ENCODE results near the gene UNC80. TPM values are rescaled to one million over a fixed set of nuclear protein-coding genes. Genes with fewer than 3 reads are reported as not detected.

The UNC80 gene
- total RNA-seq, 3 donors from 2014 or later (not counting 1 experiment from before 2014, with no cell fraction given), result not detected

- WGBS (ENCODE audit: insufficient coverage), result 36% methylated on average over 1 of the region's 2 CpGs
- Mint-ChIP-seq H3K36me3 (no peaks in the 10 kb centered on the region), H3K4me1 (no peaks in the 10 kb centered on the region), H3K27ac (no peak overlapping the region), H3K4me3 (no peak overlapping the region), H3K27me3 (ENCODE audit: low read depth in 2 of 2) (no peaks in the 10 kb centered on the region), H3K9me3 (peaks cover 2 to 6% of the 10 kb centered on the region in 2 donors)
- intact Hi-C loops (cut with micrococcal nuclease), result no loop called here
- DNase-seq, result no peak
- no peaks in the 10 kb centered on the region for H3K4me1 ChIP-seq (ENCODE audit: control insufficient read depth, insufficient read depth, low read length)
- H3K4me3 ChIP-seq (ENCODE audit: low read length), result no peak overlapping the region
- ATAC-seq, result no peak
- no peak for TF ChIP-seq CTCF (IDR thresholded peaks at IDR 0.05)
- H3K36me3 ChIP-seq (ENCODE audit: control insufficient read depth, insufficient read depth, low read length), result no peaks in the 10 kb centered on the region
- no peaks in the 10 kb centered on the region for H3K9me3 ChIP-seq (ENCODE audit: control insufficient read depth, insufficient read depth, low read length)
- H3K27me3 ChIP-seq (ENCODE audit: control insufficient read depth, insufficient read depth, low read length), result no peaks in the 10 kb centered on the region
- no peak overlapping the region for H3K27ac ChIP-seq (ENCODE audit: low read length)
Observed at GRCh38 chr2:209870067-209870466, 98.4 kb downstream of the UNC80 start.

GRCh38 chr2:209872675-209873074 lies 101.0 kb downstream of the UNC80 start:
- no peak overlapping the region for H3K4me3 Mint-ChIP-seq
- Histone ChIP-seq H3K4me3 (ENCODE audit: low read length) (no peak overlapping the region), H3K27me3 (ENCODE audit: control insufficient read depth, insufficient read depth, low read length) (no peaks in the 10 kb centered on the region), H3K4me1 (ENCODE audit: control insufficient read depth, insufficient read depth, low read length) (no peaks in the 10 kb centered on the region), H3K36me3 (ENCODE audit: control insufficient read depth, insufficient read depth, low read length) (no peaks in the 10 kb centered on the region), H3K27ac (ENCODE audit: low read length) (no peak overlapping the region), H3K9me3 (ENCODE audit: control insufficient read depth, insufficient read depth, low read length) (no peaks in the 10 kb centered on the region)
- DNase-seq (no peak), ATAC-seq (no peak)
- no peak for TF ChIP-seq CTCF (IDR thresholded peaks at IDR 0.05)
- H3K27me3 Mint-ChIP-seq (ENCODE audit: low read depth in 2 of 2), result no peaks in the 10 kb centered on the region
- H3K9me3 Mint-ChIP-seq, result peaks cover 2 to 6% of the 10 kb centered on the region in 2 donors
- no peak overlapping the region for H3K27ac Mint-ChIP-seq
- 78% methylated on average over 9 of the region's 9 CpGs for WGBS (ENCODE audit: insufficient coverage)
- H3K36me3 Mint-ChIP-seq, result no peaks in the 10 kb centered on the region
- H3K4me1 Mint-ChIP-seq, result no peaks in the 10 kb centered on the region
- intact Hi-C loops (cut with micrococcal nuclease), result no loop called here

GRCh38 chr2:209875270-209875669 lies 103.6 kb downstream of the UNC80 start:
- Histone ChIP-seq H3K4me3 (ENCODE audit: low read length) (no peak overlapping the region), H3K27me3 (ENCODE audit: control insufficient read depth, insufficient read depth, low read length) (no peaks in the 10 kb centered on the region), H3K4me1 (ENCODE audit: control insufficient read depth, insufficient read depth, low read length) (no peaks in the 10 kb centered on the region), H3K36me3 (ENCODE audit: control insufficient read depth, insufficient read depth, low read length) (no peaks in the 10 kb centered on the region), H3K9me3 (ENCODE audit: control insufficient read depth, insufficient read depth, low read length) (no peaks in the 10 kb centered on the region), H3K27ac (ENCODE audit: low read length) (no peak overlapping the region)
- Mint-ChIP-seq H3K9me3 (peaks cover 0 to 6% of the 10 kb centered on the region in 2 donors), H3K27ac (no peak overlapping the region), H3K4me3 (no peak overlapping the region), H3K4me1 (no peaks in the 10 kb centered on the region), H3K27me3 (ENCODE audit: low read depth in 2 of 2) (no peaks in the 10 kb centered on the region), H3K36me3 (no peaks in the 10 kb centered on the region)
- TF ChIP-seq CTCF (IDR thresholded peaks at IDR 0.05), result no peak
- DNase-seq (no peak), ATAC-seq (no peak)
- intact Hi-C loops (cut with micrococcal nuclease), result no loop called here
- no CpG with 5 or more reads among the region's 1 CpG for WGBS (ENCODE audit: insufficient coverage)

- H3K4me1 ChIP-seq (ENCODE audit: control insufficient read depth, insufficient read depth, low read length), result no peaks in the 10 kb centered on the region
- intact Hi-C loops (cut with micrococcal nuclease), result no loop called here
- TF ChIP-seq CTCF (IDR thresholded peaks at IDR 0.05), result no peak
- H3K9me3 ChIP-seq (ENCODE audit: control insufficient read depth, insufficient read depth, low read length), result no peaks in the 10 kb centered on the region
- no peaks in the 10 kb centered on the region for H3K27me3 ChIP-seq (ENCODE audit: control insufficient read depth, insufficient read depth, low read length)
- WGBS (ENCODE audit: insufficient coverage), result no CpG with 5 or more reads among the region's 1 CpG
- Mint-ChIP-seq H3K4me1 (no peaks in the 10 kb centered on the region), H3K27me3 (ENCODE audit: low read depth in 2 of 2) (no peaks in the 10 kb centered on the region), H3K36me3 (no peaks in the 10 kb centered on the region), H3K9me3 (peaks cover 0 to 6% of the 10 kb centered on the region in 2 donors), H3K27ac (no peak overlapping the region), H3K4me3 (no peak overlapping the region)
- DNase-seq (no peak), ATAC-seq (no peak)
- no peak overlapping the region for H3K4me3 ChIP-seq (ENCODE audit: low read length)
- H3K27ac ChIP-seq (ENCODE audit: low read length), result no peak overlapping the region
- no peaks in the 10 kb centered on the region for H3K36me3 ChIP-seq (ENCODE audit: control insufficient read depth, insufficient read depth, low read length)
Observed at GRCh38 chr2:209876211-209876610, 104.6 kb downstream of the UNC80 start.

Data from natural killer cell (primary cell).